Measurements from ENCODE around the gene VSIG10L2.

Gene VSIG10L2

GRCh38 chr11:125933030-125933813 is 12.6 kb upstream of the VSIG10L2 start:
- TF ChIP-seq JUND (IDR thresholded peaks at IDR 0.05; ENCODE audit: low read depth), result no peak
- no peak for DNase-seq (ENCODE audit: low read depth in 1 of 2, low spot score in 1 of 2)
- in situ Hi-C loops (cut with HindIII; ENCODE audit: low pct_unique_long_range_greater_than_20kb, low sequenced_read_pairs), result no loop called here

- DNase-seq (ENCODE audit: low read depth in 1 of 2, low spot score in 1 of 2), result no peak
- TF ChIP-seq JUND (IDR thresholded peaks at IDR 0.05; ENCODE audit: low read depth), result no peak
- in situ Hi-C loops (cut with HindIII; ENCODE audit: low pct_unique_long_range_greater_than_20kb, low sequenced_read_pairs), result no loop called here
Observed at GRCh38 chr11:125934473-125934872, 11.4 kb upstream of the VSIG10L2 start.

- peak in 1 of 2 experiments; percentile 52 for DNase-seq (ENCODE audit: low read depth in 1 of 2, low spot score in 1 of 2)
- TF ChIP-seq JUND (IDR thresholded peaks at IDR 0.05; ENCODE audit: low read depth), result no peak
- in situ Hi-C loops (cut with HindIII; ENCODE audit: low pct_unique_long_range_greater_than_20kb, low sequenced_read_pairs), result no loop called here
Observed at GRCh38 chr11:125935056-125935455, 10.8 kb upstream of the VSIG10L2 start.

- TF ChIP-seq JUND (IDR thresholded peaks at IDR 0.05; ENCODE audit: low read depth), result no peak
- in situ Hi-C loops (cut with HindIII; ENCODE audit: low pct_unique_long_range_greater_than_20kb, low sequenced_read_pairs), result no loop called here
- DNase-seq (ENCODE audit: low read depth in 1 of 2, low spot score in 1 of 2), result peak in 1 of 2 experiments; percentile 32
Observed at GRCh38 chr11:125935618-125936199, 10.1 kb upstream of the VSIG10L2 start.

GRCh38 chr11:125938418-125938817 is 7.4 kb upstream of the VSIG10L2 start:
- no peak for DNase-seq (ENCODE audit: low read depth in 1 of 2, low spot score in 1 of 2)

GRCh38 chr11:125939081-125939521 is 6.7 kb upstream of the VSIG10L2 start:
- no peak for TF ChIP-seq JUND (IDR thresholded peaks at IDR 0.05; ENCODE audit: low read depth)
- DNase-seq (ENCODE audit: low read depth in 1 of 2, low spot score in 1 of 2), result no peak
- in situ Hi-C loops (cut with HindIII; ENCODE audit: low pct_unique_long_range_greater_than_20kb, low sequenced_read_pairs), result no loop called here

More at GRCh38 chr11:125938418-125938817, 7.4 kb upstream of the VSIG10L2 start:
- in situ Hi-C loops (cut with HindIII; ENCODE audit: low pct_unique_long_range_greater_than_20kb, low sequenced_read_pairs), result no loop called here
- no peak for TF ChIP-seq JUND (IDR thresholded peaks at IDR 0.05; ENCODE audit: low read depth)

- TF ChIP-seq JUND (IDR thresholded peaks at IDR 0.05; ENCODE audit: low read depth), result no peak
- in situ Hi-C loops (cut with HindIII; ENCODE audit: low pct_unique_long_range_greater_than_20kb, low sequenced_read_pairs), result no loop called here
- DNase-seq (ENCODE audit: low read depth in 1 of 2, low spot score in 1 of 2), result no peak
Observed at GRCh38 chr11:125940145-125940544, 5.7 kb upstream of the VSIG10L2 start.

- no peak for TF ChIP-seq JUND (IDR thresholded peaks at IDR 0.05; ENCODE audit: low read depth)
Observed at GRCh38 chr11:125941267-125941618, 4.6 kb upstream of the VSIG10L2 start.

GRCh38 chr11:125941619-125942611 is 3.9 kb upstream of the VSIG10L2 start:
- peak; percentile 80 to 88 for DNase-seq (ENCODE audit: low read depth in 1 of 2, low spot score in 1 of 2)
- TF ChIP-seq JUND (IDR thresholded peaks at IDR 0.05; ENCODE audit: low read depth), result no peak
- in situ Hi-C loops (cut with HindIII; ENCODE audit: low pct_unique_long_range_greater_than_20kb, low sequenced_read_pairs), result no loop called here

More at GRCh38 chr11:125941267-125941618, 4.6 kb upstream of the VSIG10L2 start:
- in situ Hi-C loops (cut with HindIII; ENCODE audit: low pct_unique_long_range_greater_than_20kb, low sequenced_read_pairs), result no loop called here
- DNase-seq (ENCODE audit: low read depth in 1 of 2, low spot score in 1 of 2), result no peak

GRCh38 chr11:125942771-125943428 is 2.9 kb upstream of the VSIG10L2 start:
- in situ Hi-C loops (cut with HindIII; ENCODE audit: low pct_unique_long_range_greater_than_20kb, low sequenced_read_pairs), result no loop called here
- DNase-seq (ENCODE audit: low read depth in 1 of 2, low spot score in 1 of 2), result no peak
- no peak for TF ChIP-seq JUND (IDR thresholded peaks at IDR 0.05; ENCODE audit: low read depth)

GRCh38 chr11:125943661-125944349 is 2.0 kb upstream of the VSIG10L2 start:
- in situ Hi-C loops (cut with HindIII; ENCODE audit: low pct_unique_long_range_greater_than_20kb, low sequenced_read_pairs), result no loop called here
- no peak for DNase-seq (ENCODE audit: low read depth in 1 of 2, low spot score in 1 of 2)

More at GRCh38 chr11:125943661-125944349, 2.0 kb upstream of the VSIG10L2 start:
- no peak for TF ChIP-seq JUND (IDR thresholded peaks at IDR 0.05; ENCODE audit: low read depth)
